A549 (cell line): ENCODE results near the gene MBOAT2. TPM values are rescaled to one million over a fixed set of nuclear protein-coding genes. Genes with fewer than 3 reads are reported as not detected.

Experiments used
- ATAC-seq, 2 experiments: fragments of 200-7000 bp in 1 of 2; fragments of >200 bp in 1 of 2; cut with Nextera tagmentation in 1 of 2; cut with Tn5 transposase in 1 of 2; 3 replicates each; pipeline versions ENCODE4 v1.8.0 to v1.9.1; 2018 to 2020; ENCODE audit warnings: mild to moderate bottlenecking in 1 of 2, moderate library complexity in 1 of 2
- CTCF ChIA-PET: fragments of 300-600 bp; sonication (Branson Sonifier 250); formaldehyde crosslinking; extraction: SDS; loops from one replicate; lab custom pipeline; 2021; ENCODE audit warnings: antibody characterized with exemption, inconsistent platforms; lab: Yijun Ruan, JAX
- POLR2A ChIA-PET: fragments of 350-600 bp; formaldehyde crosslinking; extraction: SDS; loops from one replicate; lab custom pipeline; 2021; ENCODE audit warnings: antibody characterized with exemption, inconsistent platforms; lab: Yijun Ruan, JAX
- DNase-seq, 2 experiments: peaks; one replicate each; pipeline versions ENCODE4 v3.0.0 to v3.0.0-alpha.2; 2011 to 2016; ENCODE audit warnings: low read depth in 1 of 2, low spot score in 1 of 2
- FAIRE-seq: peaks from 2 replicates; lab custom pipeline; 2011; peaks lifted over from hg19 to GRCh38; lab: Jason Lieb, UNC
- H3K27ac ChIP-seq, 2 experiments: fragments of >200 bp; sonication (Bioruptor Twin); formaldehyde crosslinking; 3 replicates each; pipeline ENCODE4 v1.5.1; 2016 to 2017
- H3K4me1 ChIP-seq: fragments of >200 bp; sonication (Bioruptor Twin); formaldehyde crosslinking; 3 replicates; pipeline ENCODE4 v1.6.1; 2016
- H3K4me2 ChIP-seq: fragments of >200 bp; sonication (Bioruptor Twin); formaldehyde crosslinking; 3 replicates; pipeline ENCODE4 v1.6.1; 2016
- H3K4me3 ChIP-seq: fragments of >200 bp; sonication (Bioruptor Twin); formaldehyde crosslinking; 3 replicates; pipeline ENCODE4 v1.5.1; 2016
- H3K9me3 ChIP-seq: fragments of >200 bp; sonication (Bioruptor Twin); formaldehyde crosslinking; 3 replicates; pipeline ENCODE4 v1.6.1; 2016
- ATOH8 ChIP-seq: fragments of 250-450 bp; sonication (Bioruptor Pico); IDR thresholded peaks from 2 replicates; pipeline ENCODE4 v1.5.0; 2020; ENCODE audit warnings: low read depth, mild to moderate bottlenecking, moderate library complexity
- EHF ChIP-seq: fragments of 250-450 bp; sonication (Bioruptor Pico); IDR thresholded peaks from 2 replicates; pipeline ENCODE4 v1.5.0; 2020; ENCODE audit warnings: mild to moderate bottlenecking
- FOXS1 ChIP-seq: fragments of 250-450 bp; sonication (Bioruptor Pico); IDR thresholded peaks from 2 replicates; pipeline ENCODE4 v1.5.0; 2020; ENCODE audit warnings: mild to moderate bottlenecking, moderate library complexity
- HEYL ChIP-seq: fragments of 250-450 bp; sonication (Bioruptor Pico); IDR thresholded peaks from 2 replicates; pipeline ENCODE4 v1.8.0; 2021; ENCODE audit warnings: mild to moderate bottlenecking, moderate library complexity
- HMGXB4 ChIP-seq: fragments of 250-450 bp; sonication (Bioruptor Pico); IDR thresholded peaks from 2 replicates; pipeline ENCODE4 v1.5.0; 2021; ENCODE audit warnings: mild to moderate bottlenecking, moderate library complexity, borderline replicate concordance
- HOXA7 ChIP-seq: fragments of 250-450 bp; sonication (Bioruptor Pico); IDR thresholded peaks from 2 replicates; pipeline ENCODE4 v1.5.0; 2020; ENCODE audit warnings: mild to moderate bottlenecking, moderate library complexity
- HOXB5 ChIP-seq: fragments of 250-450 bp; sonication (Bioruptor Pico); IDR thresholded peaks from 2 replicates; pipeline ENCODE4 v1.5.0; 2020; ENCODE audit warnings: mild to moderate bottlenecking, moderate library complexity
- MAX ChIP-seq: IDR thresholded peaks from 2 replicates; pipeline ENCODE4 v1.6.1; 2012
- NPAS2 ChIP-seq: fragments of 250-450 bp; sonication (Bioruptor Pico); IDR thresholded peaks from 2 replicates; pipeline ENCODE4 v1.8.0; 2022; ENCODE audit warnings: mild to moderate bottlenecking, moderate library complexity, borderline replicate concordance
- NR3C1 ChIP-seq: fragments of >200 bp; sonication (Bioruptor Twin); formaldehyde crosslinking; IDR thresholded peaks from 3 replicates; pipeline ENCODE4 v1.6.1; 2017
- PHF8 ChIP-seq: fragments of 200-600 bp; sonication (generic); IDR thresholded peaks from 2 replicates; pipeline ENCODE4 v1.6.1; 2016; ENCODE audit warnings: low read depth, mild to moderate bottlenecking, antibody characterized with exemption, moderate library complexity, borderline replicate concordance
- RAD21 ChIP-seq, 2 experiments: fragments of >200 bp in 1 of 2; sonication (Bioruptor Twin) in 1 of 2; formaldehyde crosslinking in 1 of 2; IDR thresholded peaks in 1 of 2; conservative IDR thresholded peaks in 1 of 2; 2 replicates in 1 of 2; 3 replicates in 1 of 2; pipeline ENCODE4 v1.6.1; 2012 to 2018; ENCODE audit warnings: inconsistent platforms in 1 of 2
- SREBF2 ChIP-seq: fragments of 450-650 bp; IDR thresholded peaks from 2 replicates; pipeline ENCODE4 v1.6.1; 2014; ENCODE audit warnings: mild to moderate bottlenecking, moderate library complexity
- USF2 ChIP-seq: fragments of 450-650 bp; IDR thresholded peaks from 2 replicates; pipeline ENCODE4 v1.6.1; 2014; ENCODE audit warnings: antibody characterized with exemption
- ZSCAN20 ChIP-seq: fragments of 250-450 bp; sonication (Bioruptor Pico); IDR thresholded peaks from 2 replicates; pipeline ENCODE4 v1.8.0; 2022; ENCODE audit warnings: mild to moderate bottlenecking, moderate library complexity
- WGBS: methylation state at CpG from one replicate; pipeline ENCODE4 v1.1.6; 2017; ENCODE audit errors: missing lambda C conversion rate; 5-methylcytosine and 5-hydroxymethylcytosine counted together
- polyA plus RNA-seq, 4 experiments: library from polyadenylated mRNA; depleted of rRNA in 3 of 4; stranded (reverse); fragments of >200 nt; fragmentation: RNase III in 1 of 4; extraction: RNeasy Plus Mini Kit Qiagen cat#74134 plus additional on column Dnase treatment in 1 of 4; gene quantifications; 2 replicates in 3 of 4; 3 replicates in 1 of 4; pipeline ENCODE4 v1.2.3, GENCODE V29; 2011 to 2017
- TF ChIP-seq, protein P1 (sequence below): fragments of >200 bp; sonication (Bioruptor Twin); formaldehyde crosslinking; IDR thresholded peaks from 3 replicates; pipeline ENCODE4 v1.5.1; 2016

MBOAT2 gene
- polyA plus RNA-seq, 2 of the 4 experiments (the other 2 are of a cell fraction), result 33.1 to 33.3 TPM

GRCh38 chr2:8957628-8958027, 45.9 kb downstream of the MBOAT2 start:
- DNase-seq (no peak), FAIRE-seq (no peak), ATAC-seq (no peak)
- Histone ChIP-seq H3K4me1 (no peaks in the 10 kb centered on the region), H3K4me3 (no peak overlapping the region), H3K4me2 (no peak overlapping the region), H3K9me3 (peaks cover 30% of the 10 kb centered on the region), H3K27ac (no peak overlapping the region)
- ChIA-PET CTCF (interaction anchor here (1.1 kb wide), 1 partner anchor 17 kb away, joined by 3 read pairs; no protein-coding TSS in a partner anchor), POLR2A (no interaction called here)
- WGBS, result 95% methylated on average over 4 of the region's 4 CpGs
- TF ChIP-seq NR3C1 (no peak), PHF8 (no peak), HEYL (CRISPR knock-in tag) (no peak)

GRCh38 chr2:8956774-8957173, 46.7 kb downstream of the MBOAT2 start:
- Histone ChIP-seq H3K4me3 (no peak overlapping the region), H3K9me3 (peaks cover 39% of the 10 kb centered on the region), H3K27ac (no peak overlapping the region), H3K4me2 (no peak overlapping the region), H3K4me1 (no peaks in the 10 kb centered on the region)
- ChIA-PET CTCF (interaction anchor here (1.1 kb wide), 1 partner anchor 18 kb away, joined by 3 read pairs; no protein-coding TSS in a partner anchor), POLR2A (no interaction called here)
- DNase-seq (no peak), FAIRE-seq (no peak), ATAC-seq (no peak)
- TF ChIP-seq NPAS2 (CRISPR knock-in tag), result no peak
- TF ChIP-seq HMGXB4 (CRISPR knock-in tag), result no peak
- no peak for TF ChIP-seq MAX
- TF ChIP-seq SREBF2, result no peak
- TF ChIP-seq RAD21 (conservative IDR thresholded peaks at IDR 0.05 in 1 of 2, IDR thresholded peaks at IDR 0.05 in 1 of 2), result no peak
- TF ChIP-seq FOXS1 (CRISPR knock-in tag), result no peak
- TF ChIP-seq EHF (CRISPR knock-in tag), result no peak
- TF ChIP-seq HOXA7 (CRISPR knock-in tag), result no peak
- TF ChIP-seq ATOH8 (CRISPR knock-in tag), result no peak
- no peak for TF ChIP-seq ZSCAN20 (CRISPR knock-in tag)
- no peak for TF ChIP-seq HOXB5
- TF ChIP-seq PHF8, result no peak
- TF ChIP-seq, protein P1, sequence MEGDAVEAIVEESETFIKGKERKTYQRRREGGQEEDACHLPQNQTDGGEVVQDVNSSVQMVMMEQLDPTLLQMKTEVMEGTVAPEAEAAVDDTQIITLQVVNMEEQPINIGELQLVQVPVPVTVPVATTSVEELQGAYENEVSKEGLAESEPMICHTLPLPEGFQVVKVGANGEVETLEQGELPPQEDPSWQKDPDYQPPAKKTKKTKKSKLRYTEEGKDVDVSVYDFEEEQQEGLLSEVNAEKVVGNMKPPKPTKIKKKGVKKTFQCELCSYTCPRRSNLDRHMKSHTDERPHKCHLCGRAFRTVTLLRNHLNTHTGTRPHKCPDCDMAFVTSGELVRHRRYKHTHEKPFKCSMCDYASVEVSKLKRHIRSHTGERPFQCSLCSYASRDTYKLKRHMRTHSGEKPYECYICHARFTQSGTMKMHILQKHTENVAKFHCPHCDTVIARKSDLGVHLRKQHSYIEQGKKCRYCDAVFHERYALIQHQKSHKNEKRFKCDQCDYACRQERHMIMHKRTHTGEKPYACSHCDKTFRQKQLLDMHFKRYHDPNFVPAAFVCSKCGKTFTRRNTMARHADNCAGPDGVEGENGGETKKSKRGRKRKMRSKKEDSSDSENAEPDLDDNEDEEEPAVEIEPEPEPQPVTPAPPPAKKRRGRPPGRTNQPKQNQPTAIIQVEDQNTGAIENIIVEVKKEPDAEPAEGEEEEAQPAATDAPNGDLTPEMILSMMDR, result no peak
- 28% methylated on average over 1 of the region's 1 CpG for WGBS

DNA sequence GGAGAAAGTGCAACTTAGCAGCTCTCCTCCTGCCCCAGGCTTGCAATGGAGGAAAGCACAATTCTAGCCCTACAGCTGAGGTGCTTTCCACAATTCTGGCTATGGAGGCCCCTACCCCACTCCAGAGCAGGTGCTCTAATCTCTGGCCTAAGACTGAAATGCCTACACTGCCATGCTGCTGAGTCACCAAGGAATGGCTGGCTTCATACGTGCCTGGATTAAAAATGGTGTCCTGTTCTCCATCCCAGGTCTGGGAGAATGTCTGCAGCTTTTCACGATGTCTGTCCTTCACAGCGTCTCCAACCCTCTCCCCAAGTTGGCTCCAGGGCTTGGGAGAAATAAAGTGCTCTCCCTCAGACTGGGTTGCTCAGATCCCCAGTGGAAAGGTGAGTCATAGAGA, 48.5 kb downstream of the MBOAT2 start:
- ChIA-PET CTCF (interaction anchor here (0.8 kb wide), 1 partner anchor 188 kb away, joined by 3 read pairs; no protein-coding TSS in a partner anchor), POLR2A (no interaction called here)
- no peak overlapping the region for H3K27ac ChIP-seq
- H3K9me3 ChIP-seq, result peaks cover 54% of the 10 kb centered on the region
- TF ChIP-seq USF2, result no peak
- no peak overlapping the region for H3K4me2 ChIP-seq
- no peak for FAIRE-seq
- no peak overlapping the region for H3K4me3 ChIP-seq
- DNase-seq, result no peak
- H3K4me1 ChIP-seq, result no peaks in the 10 kb centered on the region
- ATAC-seq, result no peak
- 86% methylated on average over 3 of the region's 3 CpGs for WGBS
